SH-SY5Y (cell line): ENCODE measurements around the gene GAPDH.

Experiments used
- GATA2 ChIP-seq: IDR thresholded peaks from 2 replicates; pipeline ENCODE4 v1.6.1; 2011; ENCODE audit warnings: mild to moderate bottlenecking, low read depth, low read length
- GATA3 ChIP-seq: IDR thresholded peaks from 2 replicates; pipeline ENCODE4 v1.6.1; 2011; ENCODE audit warnings: low read depth, mild to moderate bottlenecking, low read length, moderate library complexity

GAPDH gene

DNA sequence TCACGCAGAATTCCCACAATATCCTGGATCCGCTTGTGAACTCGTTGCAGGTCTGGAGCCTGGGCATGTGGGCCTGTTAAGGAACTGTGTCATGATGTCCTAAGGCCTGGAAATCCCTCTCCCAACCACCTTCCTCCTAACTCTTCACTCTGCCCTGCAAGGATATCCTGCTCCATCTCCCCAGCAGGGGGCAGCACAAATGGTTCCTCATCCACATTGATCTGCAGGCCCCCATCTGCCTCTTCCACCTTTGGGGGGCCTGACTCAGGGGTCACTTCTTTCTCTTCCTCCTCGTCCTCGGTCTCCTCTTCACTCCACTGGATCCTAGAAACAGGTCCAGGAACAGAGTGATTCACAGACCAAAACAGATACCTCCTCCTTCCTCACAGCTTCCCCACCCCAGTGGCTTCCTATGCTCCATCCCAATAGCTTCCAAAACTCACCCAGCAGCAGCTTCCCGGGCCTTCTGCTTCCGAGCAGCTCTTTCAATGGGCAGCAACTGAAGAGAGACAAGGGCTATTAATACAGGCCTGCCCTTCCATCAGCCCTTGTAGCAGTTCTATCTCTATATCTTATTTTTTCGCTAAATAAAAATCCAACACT, 29.2 kb downstream of the GAPDH start:
- no peak for TF ChIP-seq GATA3
- TF ChIP-seq GATA2: no peak

- TF ChIP-seq GATA3 (no peak), GATA2 (no peak)
Measured at GRCh38 chr12:6567112-6567670, 32.9 kb downstream of the GAPDH start.

DNA sequence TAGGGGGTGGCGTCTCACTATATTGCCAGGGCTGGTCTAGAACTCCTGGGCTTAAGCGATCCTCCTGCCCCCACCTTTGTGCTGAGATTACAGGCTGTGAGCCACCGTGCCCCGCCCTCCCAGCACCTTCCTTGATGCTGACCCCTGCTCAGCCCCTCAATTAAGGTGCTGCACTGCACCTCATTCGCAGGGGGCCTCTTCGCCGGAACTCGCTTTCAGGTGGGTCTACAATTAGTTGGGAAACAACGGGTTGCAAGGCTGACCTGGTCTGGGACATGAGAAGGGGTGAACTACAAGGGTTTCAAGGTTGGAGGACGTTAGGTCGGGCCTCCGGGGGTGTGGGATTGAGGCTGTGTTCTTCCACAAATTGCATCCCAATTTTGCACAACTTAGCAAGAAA, 35.0 kb downstream of the GAPDH start:
- no peak for TF ChIP-seq GATA3
- no peak for TF ChIP-seq GATA2

- TF ChIP-seq GATA3 (no peak), GATA2 (no peak)
Measured at GRCh38 chr12:6569786-6570185, 35.5 kb downstream of the GAPDH start.

- TF ChIP-seq GATA3 (no peak), GATA2 (no peak)
Measured at GRCh38 chr12:6570264-6570887, 36.1 kb downstream of the GAPDH start.

- no peak for TF ChIP-seq GATA2
Measured at GRCh38 chr12:6573001-6573400, 38.7 kb downstream of the GAPDH start.

DNA sequence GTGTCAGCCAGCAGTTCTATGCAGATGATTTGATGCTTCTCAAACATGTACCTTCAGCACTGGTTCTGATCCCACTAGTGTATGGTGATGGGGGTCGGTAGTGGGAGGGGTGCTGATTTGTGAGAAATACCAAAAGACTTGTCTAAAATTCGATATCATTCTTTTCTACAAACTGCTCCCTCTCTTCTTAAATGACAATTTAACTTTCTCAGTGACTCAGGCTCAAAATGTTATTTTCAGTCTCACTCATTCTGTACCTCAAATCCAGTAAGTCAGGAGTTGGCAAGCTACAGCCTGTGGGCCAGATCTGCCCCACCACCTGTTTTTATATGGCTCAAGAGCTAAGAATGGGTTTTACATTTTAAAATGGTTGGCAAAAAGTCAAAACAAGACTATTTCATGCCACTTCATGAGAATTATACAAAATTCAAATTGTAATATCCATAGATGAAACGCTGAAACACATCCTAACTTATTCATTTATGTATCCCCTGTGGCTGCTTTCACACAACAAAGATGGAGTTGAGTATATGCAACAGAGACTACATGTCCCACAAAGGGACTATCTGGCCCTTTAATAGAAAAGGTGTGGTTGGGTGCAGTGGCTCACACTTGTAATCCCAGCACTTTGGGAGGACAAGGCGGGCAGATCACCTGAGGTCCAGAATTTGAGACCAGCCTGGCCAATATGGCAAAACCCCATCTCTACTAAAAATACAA, 40.4 kb downstream of the GAPDH start:
- TF ChIP-seq GATA2 (no peak), GATA3 (no peak)

DNA sequence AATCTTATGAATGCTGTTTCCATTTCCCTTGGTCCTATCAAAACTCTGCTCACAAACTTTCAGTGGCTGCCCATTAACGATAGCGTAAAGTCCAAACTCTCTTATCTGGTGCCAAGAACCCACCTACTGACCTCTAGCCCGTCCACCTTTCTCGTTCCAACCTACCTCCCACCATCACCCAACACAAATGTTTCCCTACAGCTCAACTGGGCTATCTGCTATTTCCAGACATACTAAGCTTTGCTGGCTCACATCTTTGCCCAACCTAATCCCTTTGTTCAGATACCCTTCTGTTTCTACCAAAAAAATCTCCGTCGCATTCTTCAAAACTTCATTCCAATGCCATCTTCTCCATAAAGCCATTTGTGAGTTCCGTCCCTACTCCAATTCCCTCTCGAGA, 41.3 kb downstream of the GAPDH start:
- TF ChIP-seq GATA2: no peak
- no peak for TF ChIP-seq GATA3

- TF ChIP-seq GATA2 (no peak), GATA3 (no peak)
Measured at GRCh38 chr12:6582196-6582595, 47.9 kb downstream of the GAPDH start.

- TF ChIP-seq GATA3: no peak
Measured at GRCh38 chr12:6582959-6583358, 48.6 kb downstream of the GAPDH start.

DNA sequence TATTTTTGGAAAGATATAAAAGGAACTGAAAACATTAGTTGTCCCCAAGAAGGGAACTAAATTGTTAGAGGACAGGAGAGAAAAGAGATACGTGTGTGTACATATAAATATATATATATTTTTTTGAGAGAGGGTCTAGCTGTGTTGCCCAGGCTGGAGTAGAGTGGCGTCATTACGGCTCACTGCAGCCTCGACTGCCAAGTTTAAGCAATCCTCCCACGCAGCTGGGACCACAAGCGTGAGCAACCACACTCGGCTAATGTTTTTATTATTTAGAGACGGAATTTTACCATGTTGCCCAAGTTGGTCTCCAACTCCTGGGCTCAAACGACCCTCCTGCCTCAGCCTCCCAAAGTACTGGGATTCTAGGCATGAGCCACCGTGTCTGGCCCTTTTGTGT, 50.0 kb downstream of the GAPDH start:
- no peak for TF ChIP-seq GATA2
- TF ChIP-seq GATA3: no peak
